Thyroid gland (tissue), 4 donors: Measurements from ENCODE around the gene ERAL1. TPM values are rescaled to one million over a fixed set of nuclear protein-coding genes. Genes with fewer than 3 reads are reported as not detected.
"Not testable (repeated sequence)": the region's sequence is repeated elsewhere in the genome, so short reads cannot be mapped to it uniquely, and the experiment has no call there.

Experiments
- DNase-seq, 2 donors: peaks; one replicate each; pipeline ENCODE4 v3.0.0-alpha.2; 2019
- H3K27ac ChIP-seq, 3 donors: fragments of 200-600 bp; sonication (generic); 1 replicate in 2 of 3; 2 replicates in 1 of 3; pipeline ENCODE4 v1.5.1; 2016 to 2019; ENCODE audit warnings: mild to moderate bottlenecking in 1 of 3, moderate library complexity in 1 of 3
- H3K27me3 ChIP-seq: fragments of 200-600 bp; sonication (generic); one replicate; pipeline ENCODE4 v1.5.1; 2019
- H3K36me3 ChIP-seq, 2 donors: fragments of 200-600 bp; sonication (generic); one replicate each; pipeline ENCODE4 v1.5.1; 2016 to 2019
- H3K4me1 ChIP-seq, 2 donors: fragments of 200-600 bp; sonication (generic); one replicate each; pipeline ENCODE4 v1.5.1; 2017 to 2019
- H3K4me3 ChIP-seq, 3 donors: fragments of 200-600 bp; sonication (generic); replicated peaks in 1 of 3; 1 replicate in 2 of 3; 2 replicates in 1 of 3; pipeline ENCODE4 v1.5.1; 2016; ENCODE audit warnings: mild to moderate bottlenecking in 1 of 3
- H3K9me3 ChIP-seq: fragments of 200-600 bp; sonication (generic); one replicate; pipeline ENCODE4 v1.5.1; 2017
- CTCF ChIP-seq, 6 experiments: fragments of 200-600 bp in 3 of 6; fragments of 450-650 bp in 3 of 6; sonication (generic) in 3 of 6; IDR thresholded peaks; one replicate each; pipeline ENCODE4 v1.5.1; 2016 to 2019; ENCODE audit warnings: antibody characterized with exemption in 6 of 6, mild to moderate bottlenecking in 2 of 6, inconsistent platforms in 1 of 6, moderate library complexity in 1 of 6
- POLR2A ChIP-seq, 2 donors: fragments of 450-650 bp; IDR thresholded peaks; one replicate each; pipeline ENCODE4 v1.6.1; 2017; ENCODE audit warnings: antibody characterized with exemption in 2 of 2, mild to moderate bottlenecking in 2 of 2, moderate library complexity in 1 of 2
- WGBS, 2 donors: methylation state at CpG; one replicate each; pipeline ENCODE4 v1.1.5; 2017; 5-methylcytosine and 5-hydroxymethylcytosine counted together
- intact Hi-C: fragments of 100-400 bp; cut with DNase I; formaldehyde crosslinking; loops from one replicate; pipeline ENCODE4 v1.15.1; 2023
- total RNA-seq, 4 donors: library from RNA; depleted of rRNA; stranded (reverse); fragments of >200 nt; gene quantifications; one replicate each; pipeline ENCODE4 v1.2.3, GENCODE V29; 2016

ERAL1 gene
- total RNA-seq, 4 donors from 2014 or later, result 23.1 to 59.3 (median 41.2) TPM

GRCh38 chr17:28871056-28871579 lies 16.3 kb downstream of the ERAL1 start:
- Histone ChIP-seq H3K4me3 (no peak overlapping the region), H3K27me3 (no peaks in the 10 kb centered on the region), H3K9me3 (no peaks in the 10 kb centered on the region), H3K27ac (no peak overlapping the region), H3K36me3 (no peaks in the 10 kb centered on the region), H3K4me1 (no peaks in the 10 kb centered on the region)
- TF ChIP-seq CTCF (IDR thresholded peaks at IDR 0.05) (no peak), POLR2A (IDR thresholded peaks at IDR 0.05) (no peak)
- intact Hi-C loops, result no loop called here
- DNase-seq, result no peak
- WGBS, 2 donors, result 81% methylated on average over 6 of the region's 6 CpGs

GRCh38 chr17:28873839-28874238 lies 19.0 kb downstream of the ERAL1 start:
- intact Hi-C loops, result no loop called here
- WGBS, 2 donors, result 82 to 91% methylated on average over 7 of the region's 7 CpGs
- Histone ChIP-seq H3K27ac (no peak overlapping the region), H3K9me3 (no peaks in the 10 kb centered on the region), H3K4me1 (no peaks in the 10 kb centered on the region), H3K27me3 (no peaks in the 10 kb centered on the region), H3K36me3 (no peaks in the 10 kb centered on the region), H3K4me3 (no peak overlapping the region)
- no peak for DNase-seq
- TF ChIP-seq CTCF (IDR thresholded peaks at IDR 0.05) (no peak), POLR2A (IDR thresholded peaks at IDR 0.05) (no peak)

GRCh38 chr17:28874750-28875149 lies 19.9 kb downstream of the ERAL1 start:
- WGBS, 2 donors, result 86 to 91% methylated on average over 3 of the region's 3 CpGs
- intact Hi-C loops, result no loop called here
- Histone ChIP-seq H3K36me3 (peaks cover 5 to 7% of the 10 kb centered on the region in 2 donors), H3K9me3 (no peaks in the 10 kb centered on the region), H3K27ac (no peak overlapping the region), H3K4me3 (no peak overlapping the region), H3K4me1 (no peaks in the 10 kb centered on the region), H3K27me3 (no peaks in the 10 kb centered on the region)
- no peak for DNase-seq
- TF ChIP-seq POLR2A (IDR thresholded peaks at IDR 0.05), result no peak
- TF ChIP-seq CTCF (IDR thresholded peaks at IDR 0.05), result no peak

GRCh38 chr17:28875848-28876550 lies 21.2 kb downstream of the ERAL1 start:
- no peak overlapping the region for H3K27ac ChIP-seq

GRCh38 chr17:28877150-28877711 lies 22.4 kb downstream of the ERAL1 start:
- 78 to 81% methylated on average over 6 of the region's 6 CpGs for WGBS, 2 donors
- H3K27ac ChIP-seq, DNase-seq, H3K27me3 ChIP-seq, H3K4me3 ChIP-seq, H3K4me1 ChIP-seq, H3K9me3 ChIP-seq, intact Hi-C loops: not testable (repeated sequence)
- peaks cover 30 to 32% of the 10 kb centered on the region in 2 donors for H3K36me3 ChIP-seq

More at GRCh38 chr17:28875848-28876550, 21.2 kb downstream of the ERAL1 start:
- Histone ChIP-seq H3K27me3 (no peaks in the 10 kb centered on the region), H3K4me3 (no peak overlapping the region), H3K9me3 (no peaks in the 10 kb centered on the region), H3K36me3 (peaks cover 18 to 20% of the 10 kb centered on the region in 2 donors), H3K4me1 (no peaks in the 10 kb centered on the region)
- intact Hi-C loops, result no loop called here
- TF ChIP-seq POLR2A (IDR thresholded peaks at IDR 0.05), result no peak
- TF ChIP-seq CTCF (IDR thresholded peaks at IDR 0.05), result no peak
- WGBS, 2 donors, result 48 to 76% methylated on average over 1 of the region's 1 CpG
- no peak for DNase-seq
